Measurements from ENCODE around the gene COPS6.

DNA sequence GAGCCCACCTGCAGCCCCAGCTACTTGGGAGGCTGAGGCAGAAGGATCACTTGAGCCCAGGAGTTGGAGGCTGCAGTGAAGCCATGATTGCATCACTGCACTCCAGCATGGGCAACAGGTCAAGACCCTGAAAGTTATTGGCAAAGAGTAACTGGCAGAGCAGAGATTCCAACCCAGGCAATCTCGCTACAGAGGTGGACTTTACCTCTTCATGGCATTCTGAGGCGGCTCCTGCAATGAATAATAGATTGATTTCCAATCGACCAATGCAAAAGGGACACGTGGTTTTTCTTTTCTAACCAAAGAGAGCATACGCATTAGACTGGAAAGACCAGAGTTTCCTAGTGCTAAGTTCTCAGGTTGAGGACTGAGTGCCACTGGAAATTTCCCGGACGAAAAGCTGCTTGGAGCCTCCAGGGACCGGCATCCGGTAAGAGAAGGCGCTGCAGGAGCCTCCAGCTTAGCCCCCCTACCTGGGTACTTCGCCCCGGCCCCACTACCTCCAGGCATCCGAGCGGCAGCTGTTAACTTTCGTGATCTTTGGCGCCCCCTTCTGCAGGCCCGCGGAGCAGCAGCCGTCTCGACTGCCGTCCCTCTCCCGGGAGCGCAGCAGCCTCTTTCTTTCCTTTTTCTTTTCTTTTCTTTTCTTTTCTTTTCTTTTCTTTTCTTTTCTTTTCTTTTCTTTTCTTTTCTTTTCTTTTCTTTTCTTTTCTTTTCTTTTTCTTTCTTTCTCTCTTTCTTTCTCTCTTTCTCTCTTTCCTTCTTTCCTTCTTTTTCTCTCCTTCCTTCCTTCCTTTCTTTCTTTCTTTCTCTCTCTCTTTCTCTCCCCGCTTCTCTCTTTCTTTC, 42.1 kb downstream of the COPS6 start:
- TF ChIP-seq FOSL2 (IDR thresholded peaks at IDR 0.05; ENCODE audit: borderline replicate concordance, low read depth) (no peak), TAF1 (IDR thresholded peaks at IDR 0.05; ENCODE audit: borderline replicate concordance, low read depth, low read length) (no peak), RFX5 (IDR thresholded peaks at IDR 0.05; ENCODE audit: low read length) (no peak), SIN3A (IDR thresholded peaks at IDR 0.05; ENCODE audit: borderline replicate concordance, low read depth, low read length) (no peak), EP300 (IDR thresholded peaks at IDR 0.05; ENCODE audit: borderline replicate concordance in 1 of 2, low read depth in 1 of 2, low read length in 1 of 2) (no peak), MXI1 (IDR thresholded peaks at IDR 0.05; ENCODE audit: low read depth, low read length) (no peak), JUND (IDR thresholded peaks at IDR 0.05) (no peak), EZH2phosphoT487 (IDR thresholded peaks at IDR 0.05; ENCODE audit: borderline replicate concordance, low read depth) (no peak), SMC3 (IDR thresholded peaks at IDR 0.05; ENCODE audit: low read depth, low read length) (peak; percentile 59), YY1 (IDR thresholded peaks at IDR 0.05; ENCODE audit: low read depth) (no peak), FOXM1 (IDR thresholded peaks at IDR 0.05; ENCODE audit: low read depth) (no peak)
- TF ChIP-seq, protein P1, sequence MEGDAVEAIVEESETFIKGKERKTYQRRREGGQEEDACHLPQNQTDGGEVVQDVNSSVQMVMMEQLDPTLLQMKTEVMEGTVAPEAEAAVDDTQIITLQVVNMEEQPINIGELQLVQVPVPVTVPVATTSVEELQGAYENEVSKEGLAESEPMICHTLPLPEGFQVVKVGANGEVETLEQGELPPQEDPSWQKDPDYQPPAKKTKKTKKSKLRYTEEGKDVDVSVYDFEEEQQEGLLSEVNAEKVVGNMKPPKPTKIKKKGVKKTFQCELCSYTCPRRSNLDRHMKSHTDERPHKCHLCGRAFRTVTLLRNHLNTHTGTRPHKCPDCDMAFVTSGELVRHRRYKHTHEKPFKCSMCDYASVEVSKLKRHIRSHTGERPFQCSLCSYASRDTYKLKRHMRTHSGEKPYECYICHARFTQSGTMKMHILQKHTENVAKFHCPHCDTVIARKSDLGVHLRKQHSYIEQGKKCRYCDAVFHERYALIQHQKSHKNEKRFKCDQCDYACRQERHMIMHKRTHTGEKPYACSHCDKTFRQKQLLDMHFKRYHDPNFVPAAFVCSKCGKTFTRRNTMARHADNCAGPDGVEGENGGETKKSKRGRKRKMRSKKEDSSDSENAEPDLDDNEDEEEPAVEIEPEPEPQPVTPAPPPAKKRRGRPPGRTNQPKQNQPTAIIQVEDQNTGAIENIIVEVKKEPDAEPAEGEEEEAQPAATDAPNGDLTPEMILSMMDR (IDR thresholded peaks at IDR 0.05), result peak; percentile 98
- TF ChIP-seq, protein P2, sequence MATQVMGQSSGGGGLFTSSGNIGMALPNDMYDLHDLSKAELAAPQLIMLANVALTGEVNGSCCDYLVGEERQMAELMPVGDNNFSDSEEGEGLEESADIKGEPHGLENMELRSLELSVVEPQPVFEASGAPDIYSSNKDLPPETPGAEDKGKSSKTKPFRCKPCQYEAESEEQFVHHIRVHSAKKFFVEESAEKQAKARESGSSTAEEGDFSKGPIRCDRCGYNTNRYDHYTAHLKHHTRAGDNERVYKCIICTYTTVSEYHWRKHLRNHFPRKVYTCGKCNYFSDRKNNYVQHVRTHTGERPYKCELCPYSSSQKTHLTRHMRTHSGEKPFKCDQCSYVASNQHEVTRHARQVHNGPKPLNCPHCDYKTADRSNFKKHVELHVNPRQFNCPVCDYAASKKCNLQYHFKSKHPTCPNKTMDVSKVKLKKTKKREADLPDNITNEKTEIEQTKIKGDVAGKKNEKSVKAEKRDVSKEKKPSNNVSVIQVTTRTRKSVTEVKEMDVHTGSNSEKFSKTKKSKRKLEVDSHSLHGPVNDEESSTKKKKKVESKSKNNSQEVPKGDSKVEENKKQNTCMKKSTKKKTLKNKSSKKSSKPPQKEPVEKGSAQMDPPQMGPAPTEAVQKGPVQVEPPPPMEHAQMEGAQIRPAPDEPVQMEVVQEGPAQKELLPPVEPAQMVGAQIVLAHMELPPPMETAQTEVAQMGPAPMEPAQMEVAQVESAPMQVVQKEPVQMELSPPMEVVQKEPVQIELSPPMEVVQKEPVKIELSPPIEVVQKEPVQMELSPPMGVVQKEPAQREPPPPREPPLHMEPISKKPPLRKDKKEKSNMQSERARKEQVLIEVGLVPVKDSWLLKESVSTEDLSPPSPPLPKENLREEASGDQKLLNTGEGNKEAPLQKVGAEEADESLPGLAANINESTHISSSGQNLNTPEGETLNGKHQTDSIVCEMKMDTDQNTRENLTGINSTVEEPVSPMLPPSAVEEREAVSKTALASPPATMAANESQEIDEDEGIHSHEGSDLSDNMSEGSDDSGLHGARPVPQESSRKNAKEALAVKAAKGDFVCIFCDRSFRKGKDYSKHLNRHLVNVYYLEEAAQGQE (IDR thresholded peaks at IDR 0.05; ENCODE audit: low read depth, low read length), result no peak

Data from SK-N-SH (cell line).